HFF-Myc (cell line): ENCODE results near the gene IFNA7.
"Not testable (repeated sequence)": the region's sequence is repeated elsewhere in the genome, so short reads cannot be mapped to it uniquely, and the experiment has no call there.

Source experiments
- DNase-seq: peaks from one replicate; pipeline ENCODE4 v3.0.0-alpha.2; 2011; ENCODE audit warnings: low read depth; ENCODE audit errors: extremely low read depth
- H3K4me3 ChIP-seq: replicated peaks from 2 replicates; pipeline ENCODE4 v1.5.1; 2011; ENCODE audit warnings: low read depth, mild to moderate bottlenecking, control low read depth, low read length
- TF ChIP-seq, protein P1 (sequence below): IDR thresholded peaks from 2 replicates; pipeline ENCODE4 v1.5.1; 2012; ENCODE audit warnings: mild to moderate bottlenecking, low read depth, low read length, control low read depth; ENCODE audit errors: missing control alignments

Gene IFNA7

DNA sequence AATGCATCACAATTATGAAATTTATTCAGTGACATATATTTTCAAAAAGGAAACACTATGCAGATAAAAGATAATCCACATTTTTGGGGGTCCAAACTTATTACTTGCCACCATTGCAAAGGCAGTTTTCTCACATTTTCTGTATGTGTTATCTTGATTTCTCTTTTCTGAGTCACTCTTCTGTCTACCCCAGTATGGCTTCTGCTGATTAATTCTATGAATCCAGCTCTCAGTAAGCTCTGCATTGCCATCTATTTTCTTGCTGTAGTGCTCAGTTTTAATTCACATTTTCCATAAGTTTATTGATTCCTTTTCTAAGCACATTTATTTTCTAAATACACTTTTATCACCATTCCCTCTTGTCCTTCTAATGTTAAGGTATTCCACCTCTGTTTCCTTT is 3.2 kb upstream of the IFNA7 start:
- TF ChIP-seq, protein P1, sequence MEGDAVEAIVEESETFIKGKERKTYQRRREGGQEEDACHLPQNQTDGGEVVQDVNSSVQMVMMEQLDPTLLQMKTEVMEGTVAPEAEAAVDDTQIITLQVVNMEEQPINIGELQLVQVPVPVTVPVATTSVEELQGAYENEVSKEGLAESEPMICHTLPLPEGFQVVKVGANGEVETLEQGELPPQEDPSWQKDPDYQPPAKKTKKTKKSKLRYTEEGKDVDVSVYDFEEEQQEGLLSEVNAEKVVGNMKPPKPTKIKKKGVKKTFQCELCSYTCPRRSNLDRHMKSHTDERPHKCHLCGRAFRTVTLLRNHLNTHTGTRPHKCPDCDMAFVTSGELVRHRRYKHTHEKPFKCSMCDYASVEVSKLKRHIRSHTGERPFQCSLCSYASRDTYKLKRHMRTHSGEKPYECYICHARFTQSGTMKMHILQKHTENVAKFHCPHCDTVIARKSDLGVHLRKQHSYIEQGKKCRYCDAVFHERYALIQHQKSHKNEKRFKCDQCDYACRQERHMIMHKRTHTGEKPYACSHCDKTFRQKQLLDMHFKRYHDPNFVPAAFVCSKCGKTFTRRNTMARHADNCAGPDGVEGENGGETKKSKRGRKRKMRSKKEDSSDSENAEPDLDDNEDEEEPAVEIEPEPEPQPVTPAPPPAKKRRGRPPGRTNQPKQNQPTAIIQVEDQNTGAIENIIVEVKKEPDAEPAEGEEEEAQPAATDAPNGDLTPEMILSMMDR = no peak
- DNase-seq = no peak
- H3K4me3 ChIP-seq = no peak overlapping the region

DNA sequence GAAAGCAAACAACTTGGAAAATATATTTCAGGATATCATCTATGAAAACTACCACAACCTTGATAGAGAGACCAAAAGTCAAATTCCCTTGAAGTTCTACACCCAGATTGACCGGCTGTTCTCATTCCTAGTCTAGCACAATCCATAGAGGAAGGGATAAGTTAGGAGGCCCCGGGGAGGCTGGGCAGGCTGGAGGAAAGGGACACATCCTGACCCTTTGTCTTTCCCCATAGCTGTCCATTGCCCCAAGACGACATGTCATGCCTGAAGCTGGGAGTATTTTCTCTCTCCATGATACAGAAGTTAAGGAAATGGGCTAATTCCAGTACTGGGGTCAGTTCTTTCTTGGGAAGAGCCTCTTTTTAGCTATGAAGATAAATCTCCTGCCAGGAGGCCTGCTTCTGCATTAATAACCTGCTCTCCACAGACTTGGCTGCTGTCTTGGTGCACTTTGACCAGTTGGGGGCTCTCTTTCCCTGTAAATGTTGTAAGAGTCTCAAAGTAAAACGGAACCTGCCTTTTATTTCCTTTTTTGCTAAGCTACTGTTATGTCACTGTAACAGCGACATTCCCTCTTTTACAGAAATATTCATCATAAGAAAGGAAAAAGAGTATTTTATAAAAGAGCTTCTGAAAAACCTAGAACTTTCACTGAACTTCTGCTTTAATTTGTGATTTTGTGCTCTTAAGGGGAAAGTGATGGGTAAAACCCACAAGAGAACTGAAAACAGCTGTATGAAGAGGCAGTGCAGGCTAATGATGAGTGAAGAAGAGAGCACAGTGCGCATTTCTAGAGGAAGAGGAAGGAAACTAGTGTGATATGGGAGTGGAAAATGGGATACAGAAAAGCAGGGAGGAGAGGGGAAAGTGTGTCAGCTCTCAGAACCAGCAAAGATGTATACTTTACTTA is 6.9 kb downstream of the IFNA7 start:
- TF ChIP-seq, protein P1 = peak; percentile 57
- not testable (repeated sequence) for DNase-seq, H3K4me3 ChIP-seq

DNA sequence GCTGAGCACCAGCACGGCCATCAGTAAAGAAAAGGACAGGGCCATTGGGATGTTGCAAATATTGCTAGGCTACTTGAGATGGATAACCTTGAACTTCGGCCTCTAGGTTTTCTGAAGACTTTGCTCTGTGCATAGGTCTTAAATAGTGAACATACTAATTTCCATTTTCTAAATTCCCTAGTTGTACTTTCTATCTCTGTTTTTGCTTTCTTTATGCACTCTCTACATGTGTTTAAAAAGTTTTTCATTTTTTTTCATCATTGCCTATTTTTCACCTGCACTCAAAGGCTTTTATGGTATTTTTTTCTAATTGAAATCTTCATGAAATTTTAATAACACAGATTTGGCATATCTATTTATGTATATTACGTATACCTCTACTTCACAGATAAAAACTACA is 14.5 kb downstream of the IFNA7 start, which contains the start of gene IFNA4:
Gene IFNA4 (minus strand): TSS at position 101 of the 400 bp plus-strand sequence. CDS start 56 bp downstream, at position 45.
- not testable (repeated sequence) for H3K4me3 ChIP-seq, DNase-seq

DNA sequence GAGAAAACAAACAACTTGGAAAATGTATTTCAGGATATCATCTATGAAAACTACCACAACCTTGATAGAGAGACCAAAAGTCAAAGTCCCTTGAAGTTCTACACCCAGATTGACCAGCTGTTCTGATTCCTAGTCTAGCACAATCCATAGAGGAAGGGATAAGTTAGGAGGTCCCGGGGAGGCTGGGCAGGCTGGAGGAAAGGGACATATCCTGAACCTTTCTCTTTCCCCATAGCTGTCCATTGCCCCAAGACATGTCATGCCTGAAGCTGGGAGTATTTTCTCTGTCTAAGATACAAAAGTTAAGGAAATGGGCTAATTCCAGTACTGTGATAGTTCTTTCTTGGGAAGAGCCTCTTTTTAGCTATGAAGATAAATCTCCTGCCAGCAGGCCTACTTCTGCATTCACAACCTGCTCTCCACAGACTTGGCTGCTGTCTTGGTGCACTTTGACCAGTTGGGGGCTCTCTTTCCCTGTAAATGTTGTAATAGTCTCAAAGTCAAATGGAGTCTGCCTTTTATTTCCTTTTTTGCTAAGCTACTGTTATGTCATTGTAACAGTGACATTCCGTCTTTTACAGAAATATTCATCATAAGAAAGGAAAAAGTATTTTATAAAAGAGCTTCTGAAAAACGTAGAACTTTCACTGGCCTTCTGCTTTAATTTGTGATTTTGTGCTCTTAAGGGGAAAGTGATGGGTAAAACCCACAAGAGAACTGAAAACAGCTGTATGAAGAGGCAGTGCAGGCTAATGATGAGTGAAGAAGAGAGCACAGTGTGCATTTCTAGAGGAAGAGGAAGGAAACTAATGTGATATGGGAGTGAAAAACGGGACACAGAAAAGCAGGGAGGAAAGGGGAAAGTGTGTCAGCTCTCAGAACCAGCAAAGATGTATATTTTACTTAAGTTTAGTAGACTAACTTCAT is 18.9 kb downstream of the IFNA7 start:
- TF ChIP-seq, protein P1 = peak; percentile 53
- DNase-seq, H3K4me3 ChIP-seq: not testable (repeated sequence)

DNA sequence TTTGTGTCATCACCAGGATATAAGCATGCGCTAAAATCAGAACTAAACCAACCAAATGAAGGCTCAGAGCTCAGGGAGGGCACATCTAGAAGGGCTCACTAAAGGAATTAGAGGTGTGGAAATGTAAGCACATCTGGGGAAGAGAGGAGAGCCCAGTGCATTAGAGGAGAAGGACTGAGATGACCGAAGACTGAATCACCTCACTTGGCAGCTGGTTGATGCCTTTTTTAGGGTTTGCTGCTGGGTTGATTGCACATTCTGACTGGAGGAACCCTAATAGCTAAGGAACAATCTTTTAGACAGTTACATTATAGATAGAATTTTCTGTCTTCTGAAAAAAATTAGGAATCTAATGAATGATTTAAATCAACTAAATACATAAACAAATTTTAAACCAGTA is 27.3 kb downstream of the IFNA7 start:
- TF ChIP-seq, protein P1 = no peak
- no peak for DNase-seq
- H3K4me3 ChIP-seq = no peak overlapping the region

DNA sequence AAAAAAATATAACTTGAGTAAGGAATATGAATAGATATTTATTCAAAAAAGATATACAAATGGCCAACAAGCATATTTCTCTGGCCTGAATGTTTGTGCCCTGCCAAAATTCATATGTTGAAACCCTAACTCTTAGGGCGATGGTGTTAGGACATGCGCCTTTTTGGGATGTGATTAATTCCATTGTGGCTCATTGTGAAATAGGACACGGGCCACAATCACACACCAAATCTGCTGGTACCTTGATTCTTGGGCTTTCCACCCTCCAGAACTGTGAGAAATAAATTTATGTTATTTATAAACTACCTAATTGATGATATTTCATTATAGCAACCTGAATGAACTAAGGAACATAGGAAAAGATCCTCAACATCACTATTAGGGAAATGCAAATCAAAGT is 29.8 kb downstream of the IFNA7 start:
- TF ChIP-seq, protein P1 = no peak
- no peak for DNase-seq
- no peak overlapping the region for H3K4me3 ChIP-seq

DNA sequence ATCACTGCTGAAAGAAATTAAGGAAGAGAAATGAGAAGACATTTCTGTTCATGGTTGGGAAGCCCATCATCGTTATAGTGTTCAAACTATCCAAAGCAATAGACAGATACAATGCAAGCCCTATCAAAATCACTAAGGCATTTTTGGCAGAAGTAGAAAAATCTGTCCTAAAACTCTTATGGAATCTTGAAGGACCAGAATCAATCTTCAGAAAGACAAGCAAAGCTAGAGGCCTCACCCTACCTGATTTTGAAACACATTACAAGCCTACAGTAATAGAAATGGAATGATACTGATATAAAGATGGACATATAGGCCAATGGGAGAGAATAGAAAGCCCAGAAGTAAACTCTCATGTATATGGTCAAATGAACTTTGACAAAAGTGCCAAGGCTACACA is 30.7 kb downstream of the IFNA7 start:
- H3K4me3 ChIP-seq = no peak overlapping the region
- TF ChIP-seq, protein P1 = no peak

DNA sequence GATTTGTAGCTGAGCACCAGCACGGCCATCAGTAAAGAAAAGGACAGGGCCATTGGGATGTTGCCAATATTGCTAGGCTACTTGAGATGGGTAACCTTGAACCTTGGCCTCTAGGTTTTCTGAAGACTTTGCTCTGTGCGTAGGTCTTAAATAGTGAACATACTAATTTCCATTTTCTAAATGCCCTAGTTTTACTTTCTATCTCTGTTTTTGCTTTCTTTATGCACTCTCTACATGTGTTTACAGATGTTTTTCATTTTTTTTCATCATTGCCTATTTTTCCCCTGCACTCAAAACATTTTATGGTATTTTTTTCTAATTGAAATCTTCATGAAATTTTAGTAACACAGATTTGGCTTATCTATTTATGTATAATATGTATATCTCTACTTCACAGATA is 35.4 kb downstream of the IFNA7 start, which contains the start of gene IFNA21:
Gene IFNA21 (minus strand): TSS at position 101 of the 400 bp plus-strand sequence. CDS start 48 bp downstream, at position 53.
- not testable (repeated sequence) for H3K4me3 ChIP-seq, DNase-seq

More for the DNA sequence above, 30.7 kb downstream of the IFNA7 start:
- DNase-seq = no peak
